Measurements from ENCODE around the gene TMPRSS6.

DNA sequence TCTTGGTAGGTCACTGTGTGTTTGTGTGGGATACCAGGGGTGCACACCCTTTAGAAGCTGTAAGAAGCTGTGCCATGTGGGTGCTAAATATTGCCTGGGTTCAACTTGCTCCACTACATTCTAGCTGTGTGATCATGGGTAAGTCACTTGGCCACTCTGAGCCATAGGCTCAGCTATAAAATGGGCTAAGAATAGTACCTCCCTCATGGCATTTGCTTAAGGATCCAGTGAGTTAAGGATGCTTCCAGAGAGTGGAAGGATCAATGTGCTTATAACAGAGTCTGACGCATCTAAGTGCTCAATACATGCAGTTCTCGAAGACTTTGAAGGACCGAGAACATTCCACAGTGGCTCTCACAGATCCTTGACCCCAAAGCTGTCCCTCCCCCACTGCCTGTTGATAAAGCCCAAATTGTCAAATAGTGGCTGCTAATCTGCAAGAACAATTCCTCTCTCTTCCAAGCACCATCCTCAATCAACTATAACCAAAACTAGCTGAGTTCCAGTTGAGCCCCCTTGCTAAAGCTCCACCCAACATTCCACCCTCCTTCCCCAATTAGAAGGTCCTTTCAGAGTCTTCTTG is 13.2 kb upstream of the TMPRSS6 start:
- no peak for TF ChIP-seq EP300 (IDR thresholded peaks at IDR 0.05)
- TF ChIP-seq, protein P1, sequence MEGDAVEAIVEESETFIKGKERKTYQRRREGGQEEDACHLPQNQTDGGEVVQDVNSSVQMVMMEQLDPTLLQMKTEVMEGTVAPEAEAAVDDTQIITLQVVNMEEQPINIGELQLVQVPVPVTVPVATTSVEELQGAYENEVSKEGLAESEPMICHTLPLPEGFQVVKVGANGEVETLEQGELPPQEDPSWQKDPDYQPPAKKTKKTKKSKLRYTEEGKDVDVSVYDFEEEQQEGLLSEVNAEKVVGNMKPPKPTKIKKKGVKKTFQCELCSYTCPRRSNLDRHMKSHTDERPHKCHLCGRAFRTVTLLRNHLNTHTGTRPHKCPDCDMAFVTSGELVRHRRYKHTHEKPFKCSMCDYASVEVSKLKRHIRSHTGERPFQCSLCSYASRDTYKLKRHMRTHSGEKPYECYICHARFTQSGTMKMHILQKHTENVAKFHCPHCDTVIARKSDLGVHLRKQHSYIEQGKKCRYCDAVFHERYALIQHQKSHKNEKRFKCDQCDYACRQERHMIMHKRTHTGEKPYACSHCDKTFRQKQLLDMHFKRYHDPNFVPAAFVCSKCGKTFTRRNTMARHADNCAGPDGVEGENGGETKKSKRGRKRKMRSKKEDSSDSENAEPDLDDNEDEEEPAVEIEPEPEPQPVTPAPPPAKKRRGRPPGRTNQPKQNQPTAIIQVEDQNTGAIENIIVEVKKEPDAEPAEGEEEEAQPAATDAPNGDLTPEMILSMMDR (IDR thresholded peaks at IDR 0.05): no peak

All from esophagus muscularis mucosa (tissue), 3 donors.